C4-2B (cell line): Measurements from ENCODE around the gene CCDC91.

ENCODE experiments used
- ZFX ChIP-seq: fragments of 450-650 bp; IDR thresholded peaks from 2 replicates; pipeline ENCODE4 v1.6.1; 2017
- TF ChIP-seq, protein P1 (sequence below): fragments of 450-650 bp; conservative IDR thresholded peaks from 2 replicates; pipeline ENCODE4 v1.5.1; 2017; ENCODE audit warnings: mild to moderate bottlenecking

DNA sequence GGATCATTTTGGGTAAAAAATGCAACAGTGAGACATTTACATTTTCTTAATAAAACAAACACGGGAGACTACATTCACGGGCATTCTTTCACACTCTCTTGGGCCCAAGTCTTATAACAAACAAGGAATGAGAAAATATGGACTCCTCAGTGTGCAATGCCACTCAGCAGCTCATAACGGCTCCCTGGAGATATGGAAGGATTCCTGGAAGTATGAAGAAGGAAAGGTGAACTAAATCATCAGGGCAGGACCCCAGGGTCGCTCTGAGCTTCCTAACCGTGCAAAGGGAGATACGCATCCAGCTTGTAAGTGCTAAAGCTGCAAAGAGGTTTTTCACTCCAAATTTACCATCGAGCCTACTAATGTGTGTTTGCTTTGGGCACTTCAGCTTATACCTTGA lies 33.5 kb upstream of the CCDC91 start:
- no peak for TF ChIP-seq ZFX
- TF ChIP-seq, protein P1, sequence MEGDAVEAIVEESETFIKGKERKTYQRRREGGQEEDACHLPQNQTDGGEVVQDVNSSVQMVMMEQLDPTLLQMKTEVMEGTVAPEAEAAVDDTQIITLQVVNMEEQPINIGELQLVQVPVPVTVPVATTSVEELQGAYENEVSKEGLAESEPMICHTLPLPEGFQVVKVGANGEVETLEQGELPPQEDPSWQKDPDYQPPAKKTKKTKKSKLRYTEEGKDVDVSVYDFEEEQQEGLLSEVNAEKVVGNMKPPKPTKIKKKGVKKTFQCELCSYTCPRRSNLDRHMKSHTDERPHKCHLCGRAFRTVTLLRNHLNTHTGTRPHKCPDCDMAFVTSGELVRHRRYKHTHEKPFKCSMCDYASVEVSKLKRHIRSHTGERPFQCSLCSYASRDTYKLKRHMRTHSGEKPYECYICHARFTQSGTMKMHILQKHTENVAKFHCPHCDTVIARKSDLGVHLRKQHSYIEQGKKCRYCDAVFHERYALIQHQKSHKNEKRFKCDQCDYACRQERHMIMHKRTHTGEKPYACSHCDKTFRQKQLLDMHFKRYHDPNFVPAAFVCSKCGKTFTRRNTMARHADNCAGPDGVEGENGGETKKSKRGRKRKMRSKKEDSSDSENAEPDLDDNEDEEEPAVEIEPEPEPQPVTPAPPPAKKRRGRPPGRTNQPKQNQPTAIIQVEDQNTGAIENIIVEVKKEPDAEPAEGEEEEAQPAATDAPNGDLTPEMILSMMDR, result no peak
